Activated CD4-positive, alpha-beta T cell treated with anti-CD3 and anti-CD28 coated beads for 36 hours (primary cell): Measurements from ENCODE around the gene BDH1. TPM values are rescaled to one million over a fixed set of nuclear protein-coding genes. Genes with fewer than 3 reads are reported as not detected.

Source experiments
- ATAC-seq: fragments of 200-7000 bp; cut with Tn5 transposase; one replicate; pipeline ENCODE4 v1.10.0; 2021; ENCODE audit warnings: mild to moderate bottlenecking, moderate library complexity
- CTCF ChIA-PET: fragments of 350-600 bp; sonication (Branson Sonifier 250); formaldehyde crosslinking; loops from one replicate; lab custom pipeline; 2021; ENCODE audit warnings: antibody characterized with exemption; lab: Charles Lee
- POLR2A ChIA-PET: fragments of 350-600 bp; sonication (Branson Sonifier 250); formaldehyde crosslinking; loops from one replicate; lab custom pipeline; 2021; ENCODE audit warnings: antibody characterized with exemption, inconsistent platforms; lab: Charles Lee
- DNase-seq: peaks from one replicate; pipeline ENCODE4 v3.0.0-alpha.2; 2020
- H3K27ac Mint-ChIP-seq: one replicate; pipeline ENCODE4 v1.8.0; 2021; ENCODE audit warnings: mixed read lengths
- H3K27me3 Mint-ChIP-seq: one replicate; pipeline ENCODE4 v1.8.0; 2021; ENCODE audit warnings: mixed read lengths
- H3K36me3 Mint-ChIP-seq: one replicate; pipeline ENCODE4 v1.8.0; 2021; ENCODE audit warnings: low read depth, mixed read lengths
- H3K4me1 Mint-ChIP-seq: one replicate; pipeline ENCODE4 v1.8.0; 2021; ENCODE audit warnings: mixed read lengths
- H3K4me3 Mint-ChIP-seq: one replicate; pipeline ENCODE4 v1.8.0; 2021; ENCODE audit warnings: mild to moderate bottlenecking, moderate library complexity, mixed read lengths
- H3K9me3 Mint-ChIP-seq: one replicate; pipeline ENCODE4 v1.8.0; 2021; ENCODE audit warnings: low read depth, mixed read lengths
- intact Hi-C, 2 experiments: fragments of 100-400 bp; cut with DNase I in 1 of 2; cut with micrococcal nuclease in 1 of 2; formaldehyde crosslinking; loops; one replicate each; pipeline versions ENCODE4 v1.14.2 to v1.15.1; 2022 to 2024; cut with DNase I, micrococcal nuclease
- total RNA-seq, 2 experiments: library from RNA; stranded (reverse); gene quantifications; one replicate each; pipeline ENCODE4 v1.2.3, GENCODE V29; 2021

Gene BDH1
- total RNA-seq, 2 experiments from 2014 or later, result 84.9 to 85.1 TPM

- H3K4me3 Mint-ChIP-seq, result no peak overlapping the region
- CTCF ChIA-PET, result interaction anchor here (0.7 to 1.8 kb wide), 2 partner anchors 18 to 33 kb away, joined by 3 to 6 read pairs; no protein-coding TSS in a partner anchor
- H3K27ac Mint-ChIP-seq, result no peak overlapping the region
- ATAC-seq (no peak), DNase-seq (no peak)
- no peaks in the 10 kb centered on the region for H3K4me1 Mint-ChIP-seq
- H3K36me3 Mint-ChIP-seq, result no peaks in the 10 kb centered on the region
- intact Hi-C loops, result no loop called here
- no peaks in the 10 kb centered on the region for H3K27me3 Mint-ChIP-seq
- POLR2A ChIA-PET, result no interaction called here
- no peaks in the 10 kb centered on the region for H3K9me3 Mint-ChIP-seq
Measured at GRCh38 chr3:197491923-197492664, 63.7 kb downstream of the BDH1 start.

- no peaks in the 10 kb centered on the region for H3K36me3 Mint-ChIP-seq
- no peaks in the 10 kb centered on the region for H3K9me3 Mint-ChIP-seq
- no peaks in the 10 kb centered on the region for H3K4me1 Mint-ChIP-seq
- intact Hi-C loops, result no loop called here
- POLR2A ChIA-PET, result no interaction called here
- ATAC-seq (no peak), DNase-seq (no peak)
- no peak overlapping the region for H3K4me3 Mint-ChIP-seq
- no peak overlapping the region for H3K27ac Mint-ChIP-seq
- CTCF ChIA-PET, result interaction anchor here (1.8 kb wide), 1 partner anchor 18 kb away, joined by 6 read pairs; no protein-coding TSS in a partner anchor
- H3K27me3 Mint-ChIP-seq, result no peaks in the 10 kb centered on the region
Measured at GRCh38 chr3:197491478-197491877, 64.3 kb downstream of the BDH1 start.

- H3K9me3 Mint-ChIP-seq, result no peaks in the 10 kb centered on the region
- intact Hi-C loops, result no loop called here
- DNase-seq (no peak), ATAC-seq (no peak)
- H3K4me1 Mint-ChIP-seq, result no peaks in the 10 kb centered on the region
- no peak overlapping the region for H3K4me3 Mint-ChIP-seq
- CTCF ChIA-PET, result no interaction called here
- H3K27me3 Mint-ChIP-seq, result no peaks in the 10 kb centered on the region
- H3K36me3 Mint-ChIP-seq, result no peaks in the 10 kb centered on the region
- no peak overlapping the region for H3K27ac Mint-ChIP-seq
- POLR2A ChIA-PET, result interaction anchor here (0.6 kb wide), 1 partner anchor 61 kb away, joined by 6 read pairs; no protein-coding TSS in a partner anchor
Measured at GRCh38 chr3:197490098-197491058, 65.4 kb downstream of the BDH1 start.

GRCh38 chr3:197487911-197488391, 67.8 kb downstream of the BDH1 start:
- H3K36me3 Mint-ChIP-seq, result no peaks in the 10 kb centered on the region
- H3K4me1 Mint-ChIP-seq, result no peaks in the 10 kb centered on the region
- CTCF ChIA-PET, result interaction anchor here (0.6 to 1.6 kb wide), 3 partner anchors 24 to 263 kb away, joined by 3 to 4 read pairs (median 4); no protein-coding TSS in a partner anchor
- DNase-seq (no peak), ATAC-seq (no peak)
- intact Hi-C loops, result no loop called here
- H3K27me3 Mint-ChIP-seq, result no peaks in the 10 kb centered on the region
- no peak overlapping the region for H3K27ac Mint-ChIP-seq
- POLR2A ChIA-PET, result no interaction called here
- H3K9me3 Mint-ChIP-seq, result no peaks in the 10 kb centered on the region
- no peak overlapping the region for H3K4me3 Mint-ChIP-seq

GRCh38 chr3:197486861-197487260, 68.9 kb downstream of the BDH1 start:
- ATAC-seq (no peak), DNase-seq (no peak)
- no peaks in the 10 kb centered on the region for H3K9me3 Mint-ChIP-seq
- H3K4me1 Mint-ChIP-seq, result no peaks in the 10 kb centered on the region
- no peak overlapping the region for H3K27ac Mint-ChIP-seq
- ChIA-PET CTCF (interaction anchor here (0.6 to 1.6 kb wide), 3 partner anchors 13 to 265 kb away, joined by 3 to 4 read pairs (median 4); no protein-coding TSS in a partner anchor), POLR2A (no interaction called here)
- no peaks in the 10 kb centered on the region for H3K27me3 Mint-ChIP-seq
- H3K4me3 Mint-ChIP-seq, result no peak overlapping the region
- intact Hi-C loops, result no loop called here
- no peaks in the 10 kb centered on the region for H3K36me3 Mint-ChIP-seq

GRCh38 chr3:197485143-197485542, 70.6 kb downstream of the BDH1 start:
- no peaks in the 10 kb centered on the region for H3K9me3 Mint-ChIP-seq

GRCh38 chr3:197484204-197484901, 71.4 kb downstream of the BDH1 start:
- ChIA-PET POLR2A (no interaction called here), CTCF (no interaction called here)
- Mint-ChIP-seq H3K9me3 (no peaks in the 10 kb centered on the region), H3K27me3 (peaks cover 5% of the 10 kb centered on the region), H3K27ac (no peak overlapping the region), H3K4me1 (no peaks in the 10 kb centered on the region), H3K36me3 (no peaks in the 10 kb centered on the region), H3K4me3 (no peak overlapping the region)
- DNase-seq (no peak), ATAC-seq (no peak)
- intact Hi-C loops, result no loop called here

More at GRCh38 chr3:197485143-197485542, 70.6 kb downstream of the BDH1 start:
- CTCF ChIA-PET, result interaction anchor here (0.6 kb wide), 1 partner anchor 289 kb away, joined by 4 read pairs; no protein-coding TSS in a partner anchor
- H3K4me1 Mint-ChIP-seq, result no peaks in the 10 kb centered on the region
- no peak for DNase-seq
- intact Hi-C loops, result no loop called here
- no peak overlapping the region for H3K27ac Mint-ChIP-seq
- H3K4me3 Mint-ChIP-seq, result no peak overlapping the region
- no peaks in the 10 kb centered on the region for H3K36me3 Mint-ChIP-seq
- POLR2A ChIA-PET, result no interaction called here
- no peak for ATAC-seq
- H3K27me3 Mint-ChIP-seq, result no peaks in the 10 kb centered on the region

GRCh38 chr3:197482001-197482400, 73.8 kb downstream of the BDH1 start:
- H3K36me3 Mint-ChIP-seq, result no peaks in the 10 kb centered on the region
- no peaks in the 10 kb centered on the region for H3K9me3 Mint-ChIP-seq
- no peak overlapping the region for H3K4me3 Mint-ChIP-seq
- ChIA-PET POLR2A (no interaction called here), CTCF (interaction anchor here (1.9 kb wide), 1 partner anchor 19 kb away, joined by 6 read pairs; no protein-coding TSS in a partner anchor)
- DNase-seq (no peak), ATAC-seq (no peak)
- intact Hi-C loops, result no loop called here
- H3K4me1 Mint-ChIP-seq, result no peaks in the 10 kb centered on the region
- H3K27ac Mint-ChIP-seq, result no peak overlapping the region
- peaks cover 9% of the 10 kb centered on the region for H3K27me3 Mint-ChIP-seq

GRCh38 chr3:197480320-197480719, 75.4 kb downstream of the BDH1 start:
- ATAC-seq, result no peak
- Mint-ChIP-seq H3K9me3 (no peaks in the 10 kb centered on the region), H3K27me3 (peaks cover 14% of the 10 kb centered on the region), H3K36me3 (no peaks in the 10 kb centered on the region), H3K4me3 (no peak overlapping the region), H3K27ac (no peak overlapping the region), H3K4me1 (no peaks in the 10 kb centered on the region)
- CTCF ChIA-PET, result interaction anchor here (0.6 to 1.5 kb wide), 2 partner anchors 62 to 224 kb away, joined by 4 read pairs; no protein-coding TSS in a partner anchor
- intact Hi-C loops, result no loop called here
- no peak for DNase-seq
- POLR2A ChIA-PET, result no interaction called here

GRCh38 chr3:197478746-197479668, 76.8 kb downstream of the BDH1 start:
- Mint-ChIP-seq H3K27ac (no peak overlapping the region), H3K4me1 (no peaks in the 10 kb centered on the region), H3K36me3 (no peaks in the 10 kb centered on the region), H3K27me3 (peaks cover 15% of the 10 kb centered on the region), H3K9me3 (no peaks in the 10 kb centered on the region), H3K4me3 (no peak overlapping the region)
- intact Hi-C loops, result no loop called here
- ChIA-PET POLR2A (no interaction called here), CTCF (interaction anchor here (1.2 to 1.5 kb wide), 2 partner anchors 14 to 222 kb away, joined by 4 read pairs; no protein-coding TSS in a partner anchor)
- no peak for DNase-seq
- ATAC-seq, result no peak
